Non-pigmented ciliary epithelial cell (primary cell): Measurements from ENCODE around the gene ZNF620.
"Not testable (repeated sequence)": the region's sequence is repeated elsewhere in the genome, so short reads cannot be mapped to it uniquely, and the experiment has no call there.

ENCODE experiments used
- DNase-seq: peaks from one replicate; pipeline ENCODE4 v3.0.0-alpha.2; 2010; ENCODE audit warnings: low read depth

The ZNF620 gene

DNA sequence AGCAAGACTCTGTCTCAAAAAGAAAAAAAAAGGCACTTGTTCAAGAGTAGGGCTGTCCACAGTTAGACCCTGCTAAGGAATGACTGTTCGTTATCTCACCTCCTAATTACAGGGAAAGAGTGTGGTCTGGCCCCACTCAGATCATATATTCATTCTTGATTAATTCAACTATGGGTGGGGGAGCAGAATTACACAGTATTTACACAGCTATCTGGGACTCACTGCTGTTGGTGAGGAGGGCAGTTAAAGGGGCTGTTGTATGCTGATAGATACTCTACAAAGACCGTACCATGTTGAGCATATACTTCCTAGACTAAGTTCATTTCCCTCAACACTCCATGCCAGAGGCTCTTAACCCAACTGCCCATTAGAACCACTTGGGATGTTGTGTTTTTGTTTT is 3.8 kb upstream of the ZNF620 start:
- no peak for DNase-seq

DNA sequence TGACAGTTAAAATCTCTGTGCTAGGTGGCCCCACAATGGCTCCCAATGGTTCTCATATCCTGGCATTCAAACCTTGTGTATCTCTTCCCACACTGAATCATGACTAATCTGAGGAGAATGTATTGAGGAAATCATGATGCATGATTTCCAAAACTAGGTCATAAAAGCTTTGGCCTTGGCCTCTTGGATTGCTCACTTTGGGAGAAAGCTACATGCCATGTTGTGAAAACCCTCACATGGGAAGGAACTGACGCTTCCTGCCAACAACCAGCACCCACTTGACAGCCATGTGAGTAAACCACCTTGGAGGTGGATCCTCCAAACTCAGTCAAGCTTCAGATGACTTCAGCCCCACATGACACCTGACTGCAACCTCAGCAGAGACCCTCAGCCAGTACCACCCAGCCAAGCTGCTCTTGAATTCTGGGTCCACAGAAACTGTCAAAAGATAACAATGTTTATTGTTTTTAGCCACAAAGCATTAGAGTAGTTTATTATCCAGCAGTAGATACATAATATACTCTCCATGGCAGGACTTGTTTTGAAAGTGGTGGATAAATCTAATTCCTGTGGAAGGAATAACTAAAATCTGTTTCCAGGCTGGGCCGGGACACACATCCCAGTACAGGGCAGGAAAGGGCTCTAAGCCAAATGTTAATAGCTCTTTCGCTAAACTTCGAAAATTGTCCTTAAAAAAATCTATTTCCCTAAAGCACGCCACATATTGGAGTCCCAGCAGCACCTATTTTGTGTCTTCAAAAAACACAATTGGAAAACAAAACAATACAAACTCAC is 1.0 kb upstream of the ZNF620 start:
- peak; percentile 92 for DNase-seq

DNA sequence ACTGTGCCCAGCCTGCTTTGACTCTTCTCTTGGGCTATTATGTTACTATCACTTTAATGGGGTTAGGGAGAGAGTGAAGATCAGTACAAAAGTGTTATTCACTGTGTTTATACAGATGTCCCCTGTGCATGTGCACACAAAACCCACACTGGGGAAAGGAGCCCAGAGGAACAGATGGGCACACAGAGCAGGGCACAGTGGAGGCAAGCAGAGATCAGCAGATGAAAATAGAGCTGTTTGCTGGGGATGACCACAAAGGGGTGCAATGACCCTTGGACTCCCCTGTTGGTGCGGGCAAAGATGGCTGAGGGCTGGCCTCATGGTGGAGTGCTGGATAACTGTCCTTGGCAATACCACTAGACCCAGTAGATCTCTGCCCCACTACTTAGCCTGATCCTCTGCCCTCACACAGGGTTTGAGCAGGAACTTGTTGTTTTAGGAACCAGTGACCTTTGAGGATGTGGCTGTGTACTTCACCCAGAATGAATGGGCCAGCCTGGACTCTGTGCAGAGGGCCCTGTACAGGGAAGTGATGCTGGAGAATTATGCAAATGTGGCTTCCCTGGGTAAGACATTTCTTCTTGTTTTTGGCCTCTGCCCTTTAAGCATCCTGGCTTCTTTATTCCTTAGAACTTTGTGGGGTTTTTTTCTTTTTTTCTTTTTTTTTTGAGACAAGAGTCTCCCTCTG is 5.3 kb downstream of the ZNF620 start:
- DNase-seq: no peak

DNA sequence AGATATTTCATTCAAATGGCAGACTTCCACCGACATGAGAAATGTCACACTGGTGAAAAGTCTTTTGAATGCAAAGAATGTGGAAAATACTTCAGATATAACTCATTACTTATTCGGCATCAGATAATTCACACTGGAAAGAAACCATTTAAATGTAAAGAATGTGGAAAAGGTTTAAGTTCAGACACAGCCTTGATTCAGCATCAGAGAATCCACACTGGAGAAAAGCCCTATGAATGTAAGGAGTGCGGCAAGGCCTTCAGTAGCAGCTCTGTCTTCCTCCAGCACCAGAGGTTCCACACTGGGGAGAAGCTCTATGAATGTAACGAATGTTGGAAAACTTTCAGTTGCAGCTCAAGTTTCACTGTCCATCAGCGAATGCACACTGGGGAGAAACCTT is 10.4 kb downstream of the ZNF620 start:
- no peak for DNase-seq

DNA sequence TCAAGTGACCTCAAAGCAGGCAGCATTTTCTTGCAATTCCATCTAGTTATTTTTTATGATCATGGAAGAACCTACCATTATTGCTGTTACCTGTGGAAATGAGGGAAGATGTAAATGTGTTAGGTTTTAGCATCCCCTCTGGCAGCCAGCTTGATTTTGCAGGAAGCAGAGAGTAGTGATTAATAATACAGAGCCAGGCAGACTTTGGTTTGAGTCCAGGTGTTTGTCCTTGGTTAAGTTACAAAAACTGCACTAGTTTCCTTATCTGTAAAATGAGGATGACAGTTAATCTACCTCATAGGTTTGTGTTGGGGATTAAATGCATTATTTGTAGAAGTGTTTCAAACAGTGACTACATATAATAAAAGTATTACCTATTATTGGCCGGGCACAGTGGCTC is 12.2 kb downstream of the ZNF620 start:
- no peak for DNase-seq

DNA sequence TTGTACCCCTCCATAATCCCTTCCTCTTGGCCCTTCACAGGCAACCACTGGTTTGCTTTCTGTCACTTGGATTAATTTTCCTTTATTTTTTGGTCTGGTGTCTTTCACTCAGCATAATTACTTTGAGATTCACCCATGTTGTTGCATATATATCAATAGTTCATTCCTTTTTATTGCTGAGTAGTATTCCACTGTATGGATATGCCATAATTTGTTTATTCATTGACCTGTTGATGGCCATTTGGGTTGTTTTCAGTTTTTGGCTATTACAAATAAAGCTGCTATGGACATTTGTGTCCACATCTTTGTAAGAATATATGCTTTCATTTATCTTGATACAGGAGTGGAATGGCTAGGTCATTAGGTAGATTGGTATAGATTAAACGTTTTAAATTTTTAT is 13.0 kb downstream of the ZNF620 start:
- DNase-seq: no peak

DNA sequence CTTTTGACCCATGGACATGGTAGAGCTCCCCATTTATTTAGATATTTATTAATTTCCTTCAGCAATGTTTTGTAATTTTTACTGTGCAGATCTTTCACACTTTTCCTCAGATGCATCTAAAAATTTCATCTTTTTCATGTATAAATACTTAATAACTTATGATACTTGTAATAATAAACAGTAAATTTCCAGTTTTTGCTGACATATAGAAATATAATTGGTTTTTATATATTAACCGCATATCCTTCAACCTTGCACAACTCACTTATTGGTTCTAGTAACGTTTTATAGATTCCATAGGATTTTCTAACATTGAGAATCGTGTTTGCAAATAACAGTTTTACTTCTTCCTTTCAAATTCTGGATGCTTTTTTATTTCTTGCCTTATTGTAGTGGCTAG is 15.4 kb downstream of the ZNF620 start:
- no peak for DNase-seq

DNA sequence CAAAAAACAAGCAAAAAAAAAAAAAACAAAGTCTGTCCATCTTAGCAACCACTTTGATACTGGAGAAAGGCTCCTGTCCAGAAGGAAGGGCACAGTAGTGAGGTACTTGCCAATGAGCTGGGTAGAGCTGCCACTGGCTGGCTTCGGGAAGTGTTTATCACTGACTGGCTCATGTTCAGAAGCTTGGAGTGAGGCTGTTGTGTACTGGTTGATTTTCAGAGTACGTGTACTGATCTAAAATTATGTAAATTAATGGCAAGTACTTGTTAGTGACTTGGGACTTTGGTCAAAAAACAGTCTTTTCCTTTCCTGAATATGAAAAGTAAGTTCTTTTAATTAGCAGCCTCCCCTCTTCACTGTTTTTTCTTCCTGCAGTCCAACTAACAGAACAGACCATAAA is 17.9 kb downstream of the ZNF620 start:
- no peak for DNase-seq

DNA sequence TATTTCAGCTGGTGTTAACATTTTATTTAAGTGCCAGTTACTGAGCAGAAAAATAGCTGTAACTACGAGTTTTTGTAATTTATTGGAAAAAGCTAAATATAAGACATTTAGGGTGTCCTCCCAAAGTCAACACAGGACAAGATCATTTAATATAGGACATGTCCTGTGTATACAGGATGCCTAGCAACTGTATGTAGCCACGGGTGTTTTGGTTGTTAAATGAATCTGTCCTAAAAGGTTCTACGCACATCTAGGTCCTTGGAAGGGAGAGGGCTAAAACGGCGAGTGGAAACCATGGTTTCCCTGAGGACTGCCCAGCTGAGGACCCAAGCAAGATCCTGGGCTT is 18.4 kb downstream of the ZNF620 start:
- DNase-seq: no peak

DNA sequence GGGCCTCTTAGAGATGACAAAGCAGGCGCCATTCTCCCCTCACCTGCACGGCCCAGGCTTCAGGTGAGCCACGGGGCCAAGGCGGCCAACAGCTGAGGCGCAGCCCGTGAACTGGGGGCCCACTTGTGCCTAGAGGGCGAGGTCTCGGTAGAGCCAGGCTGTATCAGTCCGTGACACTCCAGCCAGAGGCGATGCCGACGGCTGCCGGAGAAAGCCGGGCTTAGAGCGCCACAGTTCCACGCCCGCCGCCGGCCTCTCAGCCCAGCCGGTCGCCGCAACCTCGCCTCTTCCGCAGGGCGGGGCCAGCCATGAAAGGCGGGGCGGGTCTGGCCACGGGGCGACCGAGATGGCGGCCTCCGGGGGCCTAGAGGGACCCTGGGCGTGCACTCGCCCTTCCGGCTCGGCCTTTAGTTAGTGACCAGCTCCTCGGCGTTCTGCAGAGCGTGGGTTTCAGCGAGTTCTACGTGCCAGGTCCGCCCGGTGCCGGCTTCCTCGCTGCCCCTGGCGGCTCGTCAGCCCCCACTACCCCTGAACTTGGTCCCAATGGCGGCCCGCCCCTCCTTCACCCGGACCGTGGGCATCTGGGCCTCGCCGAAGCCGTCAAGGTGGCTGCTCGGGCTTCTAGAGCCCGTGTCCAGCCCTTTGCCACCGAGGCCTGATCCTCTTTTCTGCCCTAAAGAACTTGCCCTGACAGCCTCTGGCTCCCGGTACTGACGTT is 18.9 kb downstream of the ZNF620 start, which contains the start of gene ZNF621:
TSS of gene ZNF621 (plus strand) at position 393 of the 718 bp plus-strand sequence. CDS start 881 bp downstream, outside the sequence.
- DNase-seq: no peak

DNA sequence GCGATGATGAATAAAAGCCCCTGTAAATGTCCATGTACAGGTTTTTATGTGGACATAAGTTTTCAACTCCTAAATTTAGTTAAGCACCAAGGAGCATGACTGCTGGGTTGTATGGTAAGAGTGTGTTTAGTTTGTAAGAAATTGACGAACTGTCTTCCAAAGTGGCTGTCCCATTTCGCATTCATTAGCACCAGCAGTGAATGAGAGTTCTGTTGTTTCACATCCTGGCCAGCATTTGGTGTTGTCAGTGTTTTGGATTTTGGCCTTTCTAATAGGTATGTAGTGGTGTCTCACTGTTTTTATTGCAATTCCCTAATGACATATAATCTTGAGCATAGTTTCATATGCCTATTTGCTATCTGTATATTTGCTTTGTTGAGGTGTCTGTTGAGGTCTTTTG is 22.6 kb downstream of the ZNF620 start:
- DNase-seq: no peak

DNA sequence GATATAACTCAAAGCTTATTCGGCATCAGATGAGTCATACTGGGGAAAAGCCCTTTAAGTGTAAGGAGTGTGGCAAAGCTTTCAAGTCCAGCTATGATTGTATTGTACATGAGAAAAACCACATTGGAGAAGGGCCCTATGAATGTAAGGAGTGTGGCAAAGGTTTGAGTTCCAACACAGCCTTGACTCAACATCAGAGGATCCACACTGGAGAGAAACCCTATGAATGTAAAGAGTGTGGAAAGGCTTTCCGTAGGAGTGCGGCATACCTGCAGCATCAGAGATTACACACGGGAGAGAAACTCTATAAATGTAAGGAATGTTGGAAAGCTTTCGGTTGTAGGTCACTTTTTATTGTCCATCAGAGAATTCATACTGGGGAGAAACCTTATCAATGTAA is 26.4 kb downstream of the ZNF620 start:
- no peak for DNase-seq

DNA sequence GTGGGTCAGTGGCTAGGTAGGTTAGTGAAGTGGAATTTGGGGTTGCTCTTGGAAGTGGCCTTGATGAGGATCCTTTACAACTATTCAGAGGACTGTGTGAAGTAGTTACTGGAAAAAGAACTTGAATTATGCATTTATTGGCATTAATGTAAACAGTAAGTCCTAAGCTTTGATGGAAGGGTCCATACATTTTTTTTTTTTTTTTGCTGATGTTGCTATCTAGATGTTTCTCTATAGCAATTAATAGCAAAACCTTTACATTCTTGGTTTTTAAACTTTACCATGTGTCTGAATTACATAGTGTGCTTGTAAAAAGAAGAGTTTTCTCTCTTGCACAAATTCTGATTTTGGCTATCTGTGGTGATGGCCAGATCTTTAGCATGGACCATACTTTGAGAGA is 28.4 kb downstream of the ZNF620 start:
- no peak for DNase-seq

DNA sequence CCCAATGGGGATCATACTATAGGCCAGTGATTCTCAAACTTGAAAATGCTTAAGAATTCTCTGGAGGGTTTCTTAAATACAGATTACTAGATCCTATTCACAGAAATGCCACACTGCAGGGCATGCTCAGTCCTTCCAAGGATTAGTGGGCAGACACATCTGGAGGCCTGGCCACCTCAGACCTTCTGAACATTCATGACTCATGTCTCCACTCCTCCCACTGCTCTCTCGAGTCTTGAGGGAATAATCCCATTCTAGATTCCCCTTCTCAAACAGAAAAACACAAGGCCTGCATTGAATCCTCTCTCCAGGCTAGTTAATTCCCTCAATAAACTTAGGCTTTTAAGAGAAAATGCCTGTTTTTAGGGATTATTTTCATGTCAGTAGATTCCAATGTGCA is 41.0 kb downstream of the ZNF620 start:
- DNase-seq: peak; percentile 35

DNA sequence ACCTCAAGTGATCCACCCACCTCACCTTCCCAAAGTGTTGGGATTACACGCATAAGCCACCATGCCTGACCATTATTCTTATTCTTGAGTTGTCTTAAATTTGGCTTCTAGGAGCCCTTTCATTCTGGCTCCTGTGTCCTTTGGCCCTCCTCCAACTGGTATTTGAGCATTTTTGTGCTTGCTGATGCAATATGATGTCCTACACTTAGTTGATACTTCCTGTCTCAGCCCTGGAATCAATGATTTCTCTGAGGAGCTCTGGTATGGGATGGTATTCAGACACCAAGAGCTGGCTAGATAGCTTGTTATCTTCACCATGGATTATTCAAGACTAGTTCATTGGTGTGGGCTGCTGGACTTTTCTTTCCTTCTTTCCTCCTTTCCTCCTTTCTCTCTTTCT is 44.3 kb downstream of the ZNF620 start:
- DNase-seq: no peak

DNA sequence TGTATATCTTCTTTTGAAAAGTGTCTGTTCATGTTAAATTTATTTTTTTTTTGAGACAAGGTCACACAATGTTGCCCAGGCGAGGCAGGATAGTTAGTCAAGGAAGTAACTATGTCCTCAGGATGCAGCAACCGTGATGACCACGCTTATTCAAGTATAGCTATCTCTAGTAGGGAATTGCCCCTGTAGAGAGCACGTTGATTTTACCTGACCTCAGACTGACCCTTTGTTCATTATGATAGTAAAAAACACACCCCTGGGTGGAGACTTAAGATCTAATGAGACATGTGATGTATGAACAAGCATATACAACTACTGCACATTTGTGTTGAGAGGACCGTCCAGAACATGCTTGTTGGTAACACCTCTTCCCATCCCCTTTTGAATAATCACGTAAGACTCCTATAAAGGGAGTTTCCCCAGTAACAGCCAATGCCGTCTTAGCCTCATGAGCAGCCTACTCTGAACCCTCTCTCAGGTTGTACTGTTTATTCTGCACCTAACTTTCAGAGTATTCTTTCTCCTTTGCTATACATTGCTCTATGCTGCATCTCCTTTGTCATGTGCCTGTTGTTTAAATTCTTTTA is 51.8 kb downstream of the ZNF620 start:
- DNase-seq: no peak

DNA sequence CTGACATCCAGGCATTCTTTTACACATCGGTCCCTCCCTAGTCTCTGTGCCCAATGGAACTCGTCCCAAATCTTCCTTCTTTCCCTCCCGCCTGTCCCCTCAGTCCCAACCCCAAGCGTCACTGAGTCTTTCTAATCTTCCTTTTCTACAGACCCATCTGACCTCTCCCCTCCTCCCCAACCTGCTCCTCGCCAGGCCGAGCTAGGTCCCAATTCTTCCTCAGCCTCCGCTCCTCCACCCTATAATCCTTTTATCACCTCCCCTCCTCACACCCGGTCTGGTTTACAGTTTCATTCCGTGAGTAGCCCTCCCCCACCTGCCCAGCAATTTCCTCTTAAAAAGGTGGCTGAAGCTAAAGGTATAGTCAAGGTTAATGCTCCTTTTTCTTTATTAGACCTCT is 56.6 kb downstream of the ZNF620 start:
- DNase-seq: not testable (repeated sequence)

DNA sequence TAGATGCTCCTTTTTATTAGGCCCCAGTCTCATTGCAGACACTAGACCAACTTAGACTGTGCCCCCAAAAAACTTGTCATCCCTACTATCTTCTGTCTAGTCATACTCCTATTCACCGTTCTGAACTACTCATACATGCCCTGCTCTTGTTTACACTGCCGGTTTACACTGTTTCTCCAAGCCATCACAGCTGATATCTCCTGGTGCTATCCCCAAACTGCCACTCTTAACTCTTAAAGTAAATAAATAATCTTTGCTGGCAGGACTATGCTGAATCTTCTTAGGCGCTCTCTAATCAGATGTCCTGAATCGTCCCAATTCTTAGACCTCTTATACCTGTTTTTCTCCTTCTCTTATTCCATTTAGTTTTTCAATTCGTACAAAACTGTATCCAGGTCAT is 59.8 kb downstream of the ZNF620 start:
- not testable (repeated sequence) for DNase-seq

DNA sequence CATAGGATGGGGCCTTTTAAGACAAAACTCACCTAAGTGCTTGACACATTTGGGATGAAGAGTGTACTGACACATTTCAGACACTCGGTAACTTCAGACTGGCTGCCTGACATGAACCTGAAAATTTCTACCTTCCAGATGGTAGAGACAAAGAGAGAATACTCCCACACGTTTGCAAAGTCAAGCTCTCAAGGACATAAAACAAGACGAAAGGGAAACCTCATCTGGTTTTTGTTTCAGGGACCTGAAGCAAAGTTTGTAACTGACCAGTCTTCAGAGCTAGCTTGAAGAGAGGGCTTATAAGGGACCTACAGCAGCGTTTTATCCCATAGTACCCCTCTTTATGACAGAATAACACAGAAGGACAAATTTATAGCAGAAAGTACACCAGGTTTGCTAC is 60.9 kb downstream of the ZNF620 start:
- no peak for DNase-seq
